HG03457 (cell line): ENCODE results near the gene UBR4.

ENCODE experiments used
- ATAC-seq: cut with Tn5 transposase; IDR thresholded peaks from one replicate; pipeline ENCODE4 v1.9.1; 2021; ENCODE audit warnings: moderate number of reproducible peaks; ENCODE audit not compliant: unreplicated experiment

UBR4 gene

DNA sequence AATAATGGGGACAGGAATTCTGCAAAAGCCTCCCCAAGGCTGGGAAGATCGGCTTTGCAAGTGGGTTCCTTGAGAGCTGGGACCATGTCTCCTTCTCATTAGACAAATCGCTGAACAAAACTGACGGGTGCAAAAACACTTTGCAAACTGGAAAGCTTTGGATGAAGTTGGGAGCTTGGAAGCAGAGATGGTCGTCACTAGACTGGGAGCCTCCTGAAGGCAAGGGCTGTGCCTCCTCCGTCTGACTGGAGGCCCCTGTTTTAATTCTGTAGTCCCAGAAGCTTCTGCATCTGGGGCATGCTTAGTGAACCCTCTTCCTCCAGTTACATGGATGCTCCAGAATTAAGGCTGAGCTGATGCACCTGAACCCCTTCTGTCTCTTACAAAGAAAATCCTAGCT is 171.3 kb downstream of the UBR4 start:
- ATAC-seq, result no peak

DNA sequence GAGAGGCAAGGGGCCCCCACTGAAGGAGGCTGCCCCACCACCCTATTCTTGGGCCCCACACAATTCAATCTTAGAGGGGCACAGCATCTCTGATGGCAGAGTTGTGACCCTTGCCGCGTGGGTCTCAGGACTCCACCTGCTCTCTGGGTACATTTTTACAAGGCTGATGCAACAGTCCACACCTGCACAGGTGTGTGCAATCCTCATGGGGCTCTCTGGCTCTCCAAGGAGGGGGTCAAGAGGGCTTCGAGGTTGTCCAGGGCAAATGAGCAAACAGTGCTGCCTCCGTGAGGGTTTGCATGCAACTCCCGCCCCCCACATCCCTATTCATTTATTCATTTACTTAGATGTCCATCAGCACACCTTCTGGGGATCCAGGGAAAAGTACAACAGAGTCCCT is 172.0 kb downstream of the UBR4 start:
- no peak for ATAC-seq

DNA sequence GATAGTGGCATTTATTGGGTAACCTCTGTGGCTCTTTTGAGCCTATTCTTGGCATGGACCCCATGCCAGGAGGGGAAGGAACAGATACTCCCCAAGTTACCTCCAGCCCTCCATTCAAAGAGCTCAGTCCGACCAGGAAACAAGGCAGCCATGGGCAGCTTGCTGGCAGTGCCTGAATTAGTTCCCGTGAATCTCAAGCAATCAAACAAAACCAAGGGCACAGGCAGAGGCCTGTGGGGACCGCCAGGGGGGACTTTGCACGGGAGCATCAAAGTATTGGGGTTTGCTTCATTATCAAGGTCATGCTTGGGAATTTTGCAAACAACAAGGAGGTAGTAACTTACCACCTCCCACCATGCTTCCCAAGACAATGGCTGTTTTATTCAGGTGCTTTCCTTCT is 172.4 kb downstream of the UBR4 start:
- ATAC-seq, result no peak

DNA sequence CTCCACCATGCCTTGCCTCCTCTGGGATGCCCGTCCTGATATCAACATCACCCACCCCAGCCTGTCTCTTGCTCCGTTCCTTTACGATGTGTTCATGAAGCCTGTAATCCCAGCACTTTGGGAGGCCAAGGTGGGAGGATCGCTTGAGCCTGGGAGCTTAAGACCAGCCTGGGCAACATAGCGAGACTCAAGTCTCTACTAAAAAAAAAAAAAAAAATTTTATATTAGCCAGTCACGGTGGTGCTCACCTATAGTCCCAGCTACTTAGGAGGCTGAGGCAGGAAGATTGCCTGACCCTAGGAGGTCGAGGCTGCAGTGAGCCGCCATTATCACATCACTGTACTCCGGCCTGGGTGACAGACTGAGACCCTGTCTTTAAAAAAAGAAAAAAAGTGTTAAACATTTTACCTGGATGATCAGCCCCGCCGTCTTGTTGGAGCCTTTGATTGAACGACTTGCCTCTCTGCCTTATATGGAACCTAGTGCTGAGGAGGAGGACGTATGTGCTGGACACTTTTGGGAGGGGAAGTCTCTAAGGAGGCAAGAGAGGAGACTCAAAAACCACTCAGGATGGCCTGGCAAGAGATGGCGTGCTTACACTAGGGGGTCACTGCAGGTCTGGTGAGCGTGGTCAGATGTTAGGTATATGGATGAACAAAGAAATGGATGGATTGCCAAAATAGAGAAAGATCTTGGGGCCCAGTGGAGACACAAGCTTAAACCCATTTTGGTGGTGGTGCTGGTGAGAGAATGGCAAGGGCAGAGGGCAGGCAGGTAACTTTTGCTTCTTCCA is 173.1 kb downstream of the UBR4 start:
- ATAC-seq, result no peak

DNA sequence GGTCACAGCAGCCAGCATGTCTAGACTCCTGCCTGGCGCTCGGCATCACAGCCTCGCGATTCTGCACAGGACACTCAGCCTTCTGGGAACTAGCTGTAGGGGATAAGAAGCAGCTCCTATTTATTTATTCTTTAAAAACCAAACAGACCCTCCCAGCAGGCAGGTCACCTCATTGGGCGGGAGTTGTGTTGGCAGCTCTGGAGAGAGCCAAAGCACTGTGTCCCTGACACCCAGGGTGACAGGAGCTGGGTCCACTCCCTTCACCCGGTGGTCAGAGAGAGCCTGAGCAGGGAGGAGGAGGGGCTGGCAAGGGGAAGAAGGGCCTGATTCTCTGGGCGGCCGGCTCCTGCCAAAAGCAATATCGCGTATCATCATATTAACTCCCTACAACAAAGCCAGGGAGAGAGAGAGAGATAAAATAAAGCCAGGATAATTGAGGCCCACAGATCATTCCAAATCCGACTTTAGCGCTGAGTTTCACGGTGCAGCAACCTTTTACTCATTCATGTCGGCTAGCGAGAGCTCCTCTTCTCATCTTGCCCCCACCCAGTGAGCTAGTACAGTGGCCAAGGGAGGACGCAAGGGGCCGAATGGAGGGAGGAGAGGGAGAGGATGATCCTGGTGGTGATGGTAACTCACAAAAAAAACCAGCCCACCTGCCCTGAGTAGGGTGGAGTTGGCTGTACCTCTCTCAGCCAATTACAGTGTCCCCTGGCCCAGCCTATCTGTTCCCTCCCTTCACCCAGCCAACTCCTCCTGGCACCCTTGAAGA is 173.8 kb downstream of the UBR4 start:
- no peak for ATAC-seq

DNA sequence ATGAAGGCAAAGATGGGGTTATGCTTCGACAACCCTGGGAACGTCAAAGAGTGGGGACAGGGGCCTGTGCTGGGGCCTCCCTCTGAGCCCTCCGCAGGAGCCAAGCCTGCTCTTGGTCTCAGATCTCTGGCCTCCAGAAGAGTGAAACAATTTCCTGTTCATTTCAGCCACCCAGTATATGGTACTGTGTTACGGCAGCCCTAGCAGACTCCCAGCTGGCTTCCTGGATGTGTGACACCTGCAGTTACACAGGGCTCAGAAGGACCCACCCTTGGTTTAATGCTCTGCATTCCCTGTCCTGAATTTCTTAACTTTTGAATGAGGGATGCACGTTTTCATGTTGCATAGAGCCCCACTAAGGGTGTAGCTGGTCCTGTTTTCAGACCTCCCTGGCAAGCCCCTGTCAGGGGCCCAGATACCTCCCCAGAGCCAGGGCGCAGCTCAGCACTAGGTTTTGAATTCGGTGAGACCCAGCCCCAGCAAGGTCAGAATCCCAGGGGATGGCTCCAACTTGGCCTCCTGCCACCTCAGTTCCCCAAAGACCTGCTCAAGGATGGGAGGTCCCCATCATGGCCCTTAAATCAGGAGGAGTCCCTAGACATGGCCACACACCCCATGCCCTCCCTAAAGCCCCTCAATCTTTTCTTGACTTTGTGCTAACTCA is 174.6 kb downstream of the UBR4 start:
- ATAC-seq, result no peak

DNA sequence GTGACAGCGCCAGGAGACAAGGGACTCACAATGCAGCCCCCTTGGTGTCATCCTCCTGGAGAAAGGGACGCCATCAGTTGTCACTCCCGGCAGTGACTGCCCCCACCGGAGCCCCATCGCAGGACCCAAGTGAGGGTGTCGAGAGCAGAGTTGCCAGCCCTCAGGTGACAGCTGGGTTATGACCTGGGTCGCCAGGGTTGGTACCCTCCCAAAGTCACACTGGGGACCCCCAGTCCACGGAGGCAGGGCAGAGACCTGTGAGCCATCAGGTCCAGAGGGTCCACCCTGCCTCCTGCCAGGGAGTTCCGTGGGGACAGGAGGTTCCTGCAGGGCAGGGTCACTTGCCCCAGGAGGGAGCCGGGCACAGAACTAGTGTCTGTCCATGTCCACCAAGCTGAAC is 175.3 kb downstream of the UBR4 start:
- no peak for ATAC-seq

DNA sequence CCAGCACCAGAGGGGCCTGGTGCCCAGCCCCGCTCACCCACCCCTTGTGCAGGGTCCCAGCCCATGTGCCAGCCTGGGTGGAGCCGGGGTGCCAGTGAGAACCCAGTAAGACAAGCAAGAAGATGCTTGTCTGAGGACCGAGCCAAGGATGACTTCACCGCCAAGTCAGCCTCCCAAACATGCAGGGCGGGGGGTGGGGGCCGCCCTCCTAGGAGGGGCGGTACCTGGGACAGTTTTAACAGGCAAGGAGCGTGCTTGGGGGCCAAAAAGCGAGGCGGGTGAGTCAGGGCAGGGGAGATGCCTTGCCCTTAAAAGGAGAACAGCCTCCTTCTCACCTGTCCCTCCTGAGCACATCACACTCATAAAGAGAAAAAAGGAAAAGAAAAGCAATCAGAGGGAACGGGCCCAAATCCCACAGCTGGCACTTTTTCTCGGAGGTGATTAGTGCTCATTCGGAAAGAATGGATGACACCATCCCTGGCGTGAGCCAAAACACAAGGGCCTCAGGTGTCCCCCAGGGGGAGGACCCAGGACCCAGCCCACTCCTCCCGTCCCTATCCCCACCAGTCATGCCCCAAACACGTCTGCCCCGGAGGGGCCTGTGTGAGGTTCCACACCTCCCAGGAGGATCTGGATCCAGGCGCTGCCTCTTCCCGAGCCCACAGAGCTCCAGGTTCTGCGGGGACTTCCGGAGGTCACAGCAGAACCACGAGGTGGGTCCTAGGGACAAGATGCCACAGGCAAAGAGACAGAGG is 176.0 kb downstream of the UBR4 start:
- no peak for ATAC-seq

DNA sequence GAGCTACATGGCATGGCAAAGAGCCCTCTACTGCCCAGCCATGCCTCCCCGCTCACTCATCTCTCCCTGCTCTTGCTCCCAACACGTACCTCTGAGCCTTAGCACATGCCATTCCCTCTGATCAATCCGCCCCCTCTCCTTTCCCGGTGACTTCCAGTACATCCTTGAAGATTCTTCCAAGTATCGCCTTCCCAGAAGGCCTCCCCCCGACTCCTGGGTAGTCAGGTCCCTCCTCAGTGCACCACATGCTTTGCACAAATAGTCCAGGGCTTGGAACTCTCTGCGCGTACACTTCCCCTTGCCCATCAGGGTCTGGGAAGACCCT is 176.6 kb downstream of the UBR4 start:
- ATAC-seq, result no peak

DNA sequence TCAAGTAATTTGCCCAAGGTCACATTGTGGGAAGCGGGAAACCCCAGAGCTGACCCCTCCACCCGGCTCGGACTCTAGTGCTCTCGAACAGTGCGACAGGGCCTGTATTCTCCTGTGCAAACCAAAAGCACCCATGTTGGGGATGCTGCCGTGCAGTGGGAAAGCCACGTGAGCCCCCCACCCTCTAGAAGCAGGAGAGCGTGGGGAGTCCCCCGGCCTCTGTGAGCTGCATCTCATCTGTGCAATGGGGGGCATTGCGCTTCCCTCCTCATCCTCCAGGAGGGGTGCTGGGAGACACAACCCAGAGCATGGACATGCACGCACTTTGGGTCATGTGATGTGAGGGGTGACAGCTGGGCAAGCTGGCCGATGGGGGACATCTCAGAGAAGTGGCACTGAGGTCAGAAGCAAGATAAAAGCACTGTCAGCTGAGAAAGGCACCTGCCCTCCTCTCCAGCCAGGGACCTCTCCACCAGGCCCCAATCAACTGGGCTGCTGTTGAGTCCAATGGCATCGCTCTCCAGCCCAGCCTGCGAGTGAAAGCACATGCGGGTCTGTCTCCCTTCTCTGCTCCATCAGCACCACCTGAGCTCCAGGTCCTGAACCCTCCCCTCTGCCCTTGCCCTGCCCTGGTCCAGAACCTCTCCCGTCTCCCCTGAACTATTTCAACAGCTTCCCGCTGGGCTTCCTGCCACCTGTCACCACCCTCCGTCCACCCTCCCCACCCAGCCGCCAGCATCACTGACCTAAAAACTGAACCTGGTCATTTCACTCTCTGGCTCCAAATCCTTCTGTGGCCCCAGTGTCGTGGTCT is 177.2 kb downstream of the UBR4 start:
- no peak for ATAC-seq

DNA sequence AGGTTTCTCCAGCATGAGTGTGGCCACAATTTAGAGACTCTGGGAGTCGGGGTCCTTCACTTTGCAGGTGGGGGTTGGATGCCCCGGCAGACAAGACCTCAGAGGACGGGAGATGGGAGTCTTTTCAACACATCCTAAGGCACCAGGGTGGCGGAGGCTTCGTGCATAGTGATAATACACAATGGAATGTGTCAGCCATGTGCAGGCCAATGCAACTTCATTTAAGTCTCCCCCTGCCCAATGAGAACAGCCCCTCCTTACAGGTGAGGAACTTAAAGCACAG is 177.7 kb downstream of the UBR4 start:
- no peak for ATAC-seq

DNA sequence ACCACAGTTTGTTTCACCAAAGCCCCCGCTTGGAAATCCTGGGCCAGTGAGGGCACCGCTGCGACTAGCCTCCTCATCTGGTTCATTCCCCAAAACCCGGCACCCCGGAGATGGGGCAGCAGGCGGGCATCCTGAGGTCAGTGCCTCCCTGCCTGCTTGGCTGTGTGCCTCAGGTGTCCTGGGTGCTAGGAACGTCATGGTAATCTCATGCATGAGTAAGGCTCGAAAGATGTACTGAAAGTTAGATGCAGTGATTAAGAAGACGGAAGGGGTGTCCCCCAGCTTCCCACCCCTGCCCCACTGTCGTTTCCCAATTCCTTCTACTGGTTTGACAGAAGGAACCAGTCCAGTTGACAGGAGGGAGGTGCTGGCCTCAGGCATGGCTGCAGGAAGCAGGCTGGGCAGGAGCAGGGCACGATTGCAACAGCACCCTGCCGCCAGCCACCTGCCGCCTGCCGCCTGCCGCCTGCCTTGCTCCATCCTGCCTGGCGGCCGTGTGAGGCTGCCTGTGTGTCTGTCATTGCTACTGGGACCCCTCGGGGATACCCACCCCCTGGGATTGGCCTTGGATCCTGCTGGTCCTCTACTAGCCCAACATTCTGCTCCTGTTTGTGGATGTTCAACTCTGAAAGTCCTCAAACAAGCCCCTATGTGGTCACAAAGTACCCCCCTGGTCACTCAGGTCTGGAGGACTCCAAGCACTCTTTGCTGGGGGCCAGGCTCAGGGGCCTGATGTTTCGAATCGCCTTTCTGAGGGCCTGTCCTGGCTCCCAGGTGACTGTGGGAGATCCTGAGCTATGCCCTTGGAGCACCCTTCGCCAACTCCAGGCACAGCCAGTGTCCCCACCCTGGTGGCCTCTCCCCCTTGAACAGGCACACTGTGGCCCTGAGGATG is 180.6 kb downstream of the UBR4 start:
- no peak for ATAC-seq

DNA sequence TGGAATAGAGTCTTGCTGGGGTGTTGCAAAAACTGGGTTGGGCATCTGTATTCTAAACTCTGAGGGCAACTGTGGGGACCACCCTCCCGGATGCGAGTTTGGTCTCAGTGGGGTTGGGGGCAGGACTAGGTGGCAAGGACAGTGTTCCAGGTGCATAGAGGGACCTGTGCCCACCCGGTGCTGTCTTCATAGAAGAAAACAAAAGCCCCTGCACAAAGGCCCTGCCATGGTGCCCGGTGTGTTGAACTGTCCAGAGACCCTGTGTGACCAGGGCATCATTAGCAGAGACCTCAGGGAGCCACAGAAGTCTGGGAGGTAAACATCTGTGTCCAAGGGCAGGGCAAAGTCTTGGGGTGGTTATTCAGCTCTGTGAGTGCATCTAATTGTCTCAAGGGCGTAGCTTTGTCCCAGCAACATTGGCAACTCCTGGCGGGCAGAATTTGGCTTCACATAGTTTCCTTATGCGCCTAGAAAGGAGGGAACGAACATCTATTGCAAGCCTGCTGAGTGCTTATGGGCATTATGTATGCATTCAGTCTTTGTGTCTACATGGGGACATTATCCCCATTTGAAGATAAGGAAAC is 181.4 kb downstream of the UBR4 start:
- no peak for ATAC-seq

DNA sequence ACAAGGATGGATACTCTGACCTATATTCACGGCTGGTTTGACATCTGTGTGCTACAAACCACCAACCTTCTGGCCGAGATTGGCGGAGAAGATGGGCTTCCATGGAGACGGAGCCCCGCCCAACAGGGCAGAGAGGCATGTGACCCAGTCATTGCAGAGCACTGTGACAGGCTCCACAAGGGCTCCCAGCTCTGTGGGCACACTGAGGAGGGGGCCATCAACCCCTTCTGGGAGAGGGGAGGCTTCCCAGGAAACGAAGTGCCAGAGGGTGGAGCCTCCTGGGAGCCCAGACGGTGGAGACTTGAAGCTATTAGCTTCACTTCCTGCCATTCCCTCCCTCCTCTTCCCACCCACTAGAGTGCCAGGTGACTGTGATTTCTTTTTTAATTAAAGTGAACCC is 182.0 kb downstream of the UBR4 start:
- ATAC-seq, result no peak
